ENCODE measurements around the gene TPSAB1. TPM values are rescaled to one million over a fixed set of nuclear protein-coding genes. Genes with fewer than 3 reads are reported as not detected.

TPSAB1 gene
- total and polyA plus RNA-seq, 10 donors: 0.26 to 17.9 (median 1.1) TPM; not detected in 1

DNA sequence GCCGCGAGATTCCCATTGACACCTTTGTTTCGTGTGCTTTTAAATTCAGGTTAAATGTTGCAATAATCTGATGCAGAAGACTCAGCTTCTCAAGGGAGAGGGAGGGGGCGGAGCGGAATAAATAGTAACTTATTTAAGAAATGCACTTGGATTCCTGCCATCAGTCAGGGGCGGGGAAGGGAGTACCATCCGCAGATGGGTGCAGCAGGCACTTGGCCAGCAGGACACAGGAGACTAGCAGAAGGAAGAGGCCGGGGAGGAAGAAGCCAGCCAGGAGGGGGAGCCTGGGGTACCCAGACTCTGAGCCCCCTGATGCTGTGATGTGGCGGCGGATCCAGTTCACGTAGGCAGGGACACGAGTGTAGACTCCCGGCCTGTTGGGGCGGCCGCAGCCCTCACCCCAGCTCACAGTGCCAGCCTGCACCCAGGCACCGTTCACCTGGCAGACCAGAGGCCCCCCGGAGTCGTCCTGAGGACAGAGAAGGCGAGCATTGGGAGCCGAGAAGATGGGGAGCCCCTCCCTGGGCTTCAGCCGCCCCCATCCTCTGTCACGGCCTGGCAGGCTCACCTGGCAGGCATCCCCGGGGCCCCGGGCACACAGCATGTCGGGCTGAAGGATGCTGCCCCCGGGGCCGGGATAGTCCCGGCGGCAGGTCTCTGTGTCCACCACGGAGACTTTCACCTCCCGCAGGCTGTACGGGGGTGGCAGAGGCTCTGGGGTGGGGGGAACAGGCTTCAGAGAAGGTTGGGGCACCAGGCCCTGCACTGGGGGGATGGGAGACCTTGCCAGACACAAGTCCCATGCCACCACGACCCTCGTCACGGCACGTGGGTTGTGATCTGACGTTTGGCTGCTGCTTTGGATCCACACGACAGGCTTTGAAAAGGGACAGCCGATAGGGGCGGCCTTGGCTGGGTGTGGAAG, 18.6 kb upstream of the TPSAB1 start:
- H3K4me3 ChIP-seq: no peak overlapping the region
- H3K4me1 ChIP-seq: no peaks in the 10 kb centered on the region
- intact Hi-C loops (cut with DNase I; ENCODE audit: low total_unique reads): no loop called here
- H3K9me3 ChIP-seq: no peaks in the 10 kb centered on the region
- 79 to 86% (median 82%) methylated on average over 32 to 40 of the region's 40 CpGs for WGBS, 5 donors
- no peak overlapping the region for H3K27ac ChIP-seq
- peaks cover 0 to 60% (median 0%) of the 10 kb centered on the region in 7 donors for H3K27me3 ChIP-seq (replicated peaks in 1 of 7)
- TF ChIP-seq POLR2AphosphoS5 (IDR thresholded peaks at IDR 0.05): no peak
- TF ChIP-seq, protein P1, sequence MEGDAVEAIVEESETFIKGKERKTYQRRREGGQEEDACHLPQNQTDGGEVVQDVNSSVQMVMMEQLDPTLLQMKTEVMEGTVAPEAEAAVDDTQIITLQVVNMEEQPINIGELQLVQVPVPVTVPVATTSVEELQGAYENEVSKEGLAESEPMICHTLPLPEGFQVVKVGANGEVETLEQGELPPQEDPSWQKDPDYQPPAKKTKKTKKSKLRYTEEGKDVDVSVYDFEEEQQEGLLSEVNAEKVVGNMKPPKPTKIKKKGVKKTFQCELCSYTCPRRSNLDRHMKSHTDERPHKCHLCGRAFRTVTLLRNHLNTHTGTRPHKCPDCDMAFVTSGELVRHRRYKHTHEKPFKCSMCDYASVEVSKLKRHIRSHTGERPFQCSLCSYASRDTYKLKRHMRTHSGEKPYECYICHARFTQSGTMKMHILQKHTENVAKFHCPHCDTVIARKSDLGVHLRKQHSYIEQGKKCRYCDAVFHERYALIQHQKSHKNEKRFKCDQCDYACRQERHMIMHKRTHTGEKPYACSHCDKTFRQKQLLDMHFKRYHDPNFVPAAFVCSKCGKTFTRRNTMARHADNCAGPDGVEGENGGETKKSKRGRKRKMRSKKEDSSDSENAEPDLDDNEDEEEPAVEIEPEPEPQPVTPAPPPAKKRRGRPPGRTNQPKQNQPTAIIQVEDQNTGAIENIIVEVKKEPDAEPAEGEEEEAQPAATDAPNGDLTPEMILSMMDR (IDR thresholded peaks at IDR 0.05 in 8 of 11, conservative IDR thresholded peaks at IDR 0.05 in 3 of 11): no peak
- TF ChIP-seq POLR2A (IDR thresholded peaks at IDR 0.05): no peak
- no peak for DNase-seq
- no peaks in the 10 kb centered on the region for H3K36me3 ChIP-seq

DNA sequence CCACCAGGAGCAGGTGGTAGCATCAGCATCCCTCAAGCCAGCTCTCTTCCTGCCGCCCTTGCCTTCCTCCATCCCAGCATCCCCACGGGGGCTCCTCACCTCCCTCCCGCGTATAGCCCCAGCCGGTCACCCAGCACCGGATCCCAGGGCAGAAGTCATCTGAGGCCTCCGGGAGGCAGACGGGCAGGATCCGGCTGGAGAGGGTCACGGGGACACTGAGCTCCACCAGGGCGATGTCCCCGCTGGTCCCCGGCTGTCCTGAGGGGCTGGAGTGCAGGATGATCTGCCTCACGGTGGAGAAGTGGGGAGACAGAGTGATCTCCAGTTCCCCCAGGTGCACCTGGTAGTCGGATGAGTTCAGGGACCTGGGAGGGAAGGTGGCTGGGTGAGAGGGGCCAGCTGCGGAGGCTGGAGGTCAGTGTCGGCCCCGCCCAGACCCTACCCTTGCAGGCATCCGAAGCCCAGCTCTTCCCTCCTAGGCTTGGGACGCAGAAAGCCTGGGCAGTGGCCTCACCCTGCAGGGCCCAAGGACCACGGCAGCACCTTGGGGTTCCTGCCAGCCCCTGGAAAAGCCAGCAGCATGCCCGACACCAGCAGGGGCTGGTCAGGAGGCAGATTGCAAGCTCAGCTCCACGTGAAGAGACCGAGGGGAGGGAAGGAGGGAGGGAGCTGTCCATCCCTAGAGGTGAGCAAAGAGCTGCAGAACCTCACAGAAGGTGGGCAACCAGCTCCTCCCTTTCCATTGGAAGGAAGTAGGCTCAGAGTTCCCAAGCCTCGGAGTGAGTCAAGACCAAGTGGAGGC, 17.8 kb upstream of the TPSAB1 start:
- no peak for DNase-seq
- Histone ChIP-seq H3K36me3 (no peaks in the 10 kb centered on the region), H3K9me3 (no peaks in the 10 kb centered on the region), H3K4me1 (no peaks in the 10 kb centered on the region), H3K4me3 (no peak overlapping the region), H3K27me3 (replicated peaks in 1 of 7) (peaks cover 0 to 54% (median 0%) of the 10 kb centered on the region in 7 donors), H3K27ac (no peak overlapping the region)
- TF ChIP-seq POLR2AphosphoS5 (IDR thresholded peaks at IDR 0.05): no peak
- TF ChIP-seq, protein P1 (IDR thresholded peaks at IDR 0.05 in 8 of 11, conservative IDR thresholded peaks at IDR 0.05 in 3 of 11): no peak
- no peak for TF ChIP-seq POLR2A (IDR thresholded peaks at IDR 0.05)
- intact Hi-C loops (cut with DNase I; ENCODE audit: low total_unique reads): no loop called here
- 69 to 78% (median 73%) methylated on average over 23 to 25 of the region's 25 CpGs for WGBS, 5 donors

DNA sequence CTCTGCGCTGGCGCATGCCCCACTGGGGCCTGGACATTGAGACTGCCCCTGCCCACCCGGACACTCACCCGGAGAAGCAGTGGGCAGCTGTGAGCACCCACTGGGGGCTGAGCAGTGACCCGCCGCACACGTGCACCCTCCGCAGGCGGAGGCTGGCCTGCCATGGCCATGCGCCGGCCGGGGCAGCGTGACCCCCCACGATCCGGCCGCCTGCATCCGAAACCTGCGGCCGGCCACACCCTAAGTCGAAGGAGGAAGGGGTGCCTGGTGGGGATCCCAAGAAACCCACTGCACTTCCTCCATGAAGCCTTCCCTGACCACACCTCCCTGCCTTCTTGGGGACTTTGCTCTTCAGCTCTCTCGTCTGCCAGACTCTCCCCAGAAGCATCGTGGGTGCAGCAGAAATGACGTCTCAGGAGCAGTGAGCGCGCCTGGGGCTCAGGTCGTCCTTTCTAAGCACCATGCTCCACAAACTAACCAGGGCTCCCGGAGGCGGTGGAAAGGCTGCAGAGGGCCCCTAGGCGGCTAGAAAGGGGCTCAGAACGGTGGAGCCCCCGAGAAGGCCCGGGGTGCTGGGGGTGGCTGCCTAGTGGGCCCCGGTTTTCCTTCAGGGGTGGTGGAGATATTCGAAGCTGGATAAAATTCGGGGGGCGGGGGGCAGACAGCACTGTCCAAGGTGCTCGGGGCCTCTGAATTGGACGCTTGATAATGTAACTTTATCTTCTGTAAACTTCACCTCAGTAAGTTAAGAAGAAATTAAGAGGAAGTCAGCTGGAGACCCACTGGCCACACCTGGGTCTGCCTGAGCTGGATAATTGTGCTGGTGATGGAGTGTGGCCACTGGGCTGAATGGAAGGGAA, 16.9 kb upstream of the TPSAB1 start:
- WGBS, 5 donors: 79 to 87% (median 84%) methylated on average over 18 to 38 of the region's 38 CpGs
- no peak for TF ChIP-seq POLR2A (IDR thresholded peaks at IDR 0.05)
- no peak for TF ChIP-seq POLR2AphosphoS5 (IDR thresholded peaks at IDR 0.05)
- TF ChIP-seq, protein P1 (IDR thresholded peaks at IDR 0.05 in 8 of 11, conservative IDR thresholded peaks at IDR 0.05 in 3 of 11): no peak
- DNase-seq: no peak

More for the DNA sequence above, 16.9 kb upstream of the TPSAB1 start:
- H3K4me1 ChIP-seq: no peaks in the 10 kb centered on the region
- H3K27me3 ChIP-seq (replicated peaks in 1 of 7): peaks cover 0 to 48% (median 0%) of the 10 kb centered on the region in 7 donors
- H3K9me3 ChIP-seq: no peaks in the 10 kb centered on the region
- no peak overlapping the region for H3K27ac ChIP-seq
- no peaks in the 10 kb centered on the region for H3K36me3 ChIP-seq
- no peak overlapping the region for H3K4me3 ChIP-seq
- intact Hi-C loops (cut with DNase I; ENCODE audit: low total_unique reads): no loop called here

Data from spleen (tissue), 11 donors.